ENCODE data around the gene RAPGEF4. TPM values are rescaled to one million over a fixed set of nuclear protein-coding genes. Genes with fewer than 3 reads are reported as not detected.

The RAPGEF4 gene
- total RNA-seq, 1 experiment from 2014 or later, result 1.4 TPM

GRCh38 chr2:172929644-172930043 is 194.0 kb downstream of the RAPGEF4 start:
- H3K18ac ChIP-seq (ENCODE audit: insufficient read length, low read depth, low read length), result no peak overlapping the region
- H3K9me3 Mint-ChIP-seq, result no peaks in the 10 kb centered on the region; a peak in 2 of 5 replicates
- no peak overlapping the region for H4K8ac ChIP-seq (replicated peaks; ENCODE audit: insufficient read length, low read depth, low read length)
- no peak overlapping the region for H2AFZ ChIP-seq (ENCODE audit: low read length)
- H3K27me3 ChIP-seq (ENCODE audit: insufficient read depth, low read length), result no peaks in the 10 kb centered on the region
- no peak overlapping the region for H2BK12ac ChIP-seq (ENCODE audit: insufficient read length, low read depth, low read length)
- H3K23me2 ChIP-seq (ENCODE audit: insufficient read length, low read depth, low read length, poor library complexity, severe bottlenecking), result no peaks in the 10 kb centered on the region
- no peak overlapping the region for H3K27ac Mint-ChIP-seq
- TF ChIP-seq CTCF (conservative IDR thresholded peaks at IDR 0.05), result no peak
- no peak overlapping the region for H3K23ac ChIP-seq (ENCODE audit: insufficient read length, low read depth, low read length)
- no peak overlapping the region for H2AK5ac ChIP-seq (ENCODE audit: insufficient read length, low read length)
- H4K5ac ChIP-seq (ENCODE audit: insufficient read length, low read depth, low read length), result no peak overlapping the region
- H2BK20ac ChIP-seq (ENCODE audit: low read depth, low read length, poor library complexity, severe bottlenecking), result no peak overlapping the region
- no peaks in the 10 kb centered on the region for H3K79me2 ChIP-seq (ENCODE audit: insufficient read depth, low read length)
- H3K36me3 Mint-ChIP-seq (ENCODE audit: insufficient read depth in 1 of 3, low read depth in 3 of 3), result no peaks in the 10 kb centered on the region
- peaks cover 2% of the 10 kb centered on the region; the same call in 1 of the 2 replicates for H3K4me1 ChIP-seq (ENCODE audit: insufficient read depth, low read length)
- no peak overlapping the region for H3K14ac ChIP-seq (ENCODE audit: insufficient read depth, low read length)
- no peak for DNase-seq
- peaks cover 19 to 32% of the 10 kb centered on the region in 2 experiments for H3K4me1 Mint-ChIP-seq
- no peak overlapping the region for H3K4me2 ChIP-seq (ENCODE audit: insufficient read depth, insufficient read length, low read length)
- no peak overlapping the region for H3K4ac ChIP-seq (ENCODE audit: low read depth, low read length)
- H2BK5ac ChIP-seq (ENCODE audit: insufficient read length, low read length), result no peak overlapping the region
- H3K79me1 ChIP-seq (ENCODE audit: insufficient read depth, low read depth, low read length, poor library complexity, severe bottlenecking), result no peaks in the 10 kb centered on the region
- no peak overlapping the region for H3K9ac ChIP-seq (ENCODE audit: extremely low read depth, insufficient read length, low read length)
- no peaks in the 10 kb centered on the region for H4K20me1 ChIP-seq (ENCODE audit: control insufficient read depth, insufficient read depth, insufficient read length)
- H3K4me3 Mint-ChIP-seq, result no peak overlapping the region
- peaks cover 1% of the 10 kb centered on the region; the same call in 1 of the 2 replicates for H3K27me3 Mint-ChIP-seq (ENCODE audit: low read depth)
- H2BK15ac ChIP-seq (ENCODE audit: low read depth, low read length), result no peak overlapping the region
- WGBS (ENCODE audit: extremely low coverage, insufficient read length, low lambda C conversion rate), result no CpG with 5 or more reads among the region's 2 CpGs
- H3K56ac ChIP-seq (ENCODE audit: insufficient read length, low read depth, low read length), result no peak overlapping the region
- no peak overlapping the region for H3T11ph ChIP-seq (ENCODE audit: low read length)
- no peak overlapping the region for H3K27ac ChIP-seq (ENCODE audit: insufficient read length, low read depth, low read length)
- H3K9me3 ChIP-seq (ENCODE audit: control insufficient read depth, low read depth, low read length), result no peaks in the 10 kb centered on the region
- H4K91ac ChIP-seq (ENCODE audit: insufficient read length, low read depth, low read length), result no peak overlapping the region
- no peak overlapping the region for H2BK120ac ChIP-seq (ENCODE audit: low read depth, low read length, poor library complexity, severe bottlenecking)
